Activated naive CD4-positive, alpha-beta T cell treated with anti-CD3 and anti-CD28 coated beads, Interleukin-2, amount 10 ng/mL, durations not matched to agents 7 days and 5 days (primary cell): Measurements from ENCODE around the gene PARVB.

Source experiments
- CTCF ChIA-PET: fragments of 350-600 bp; sonication (Branson Sonifier 250); formaldehyde crosslinking; loops from one replicate; lab custom pipeline; 2021; ENCODE audit warnings: antibody characterized with exemption; lab: Charles Lee
- DNase-seq: peaks from one replicate; pipeline ENCODE4 v3.0.0-alpha.2; 2020
- H3K27ac Mint-ChIP-seq: one replicate; pipeline ENCODE4 v1.8.0; 2021; ENCODE audit warnings: mild to moderate bottlenecking, moderate library complexity, mixed read lengths
- H3K27me3 Mint-ChIP-seq: one replicate; pipeline ENCODE4 v1.8.0; 2021; ENCODE audit warnings: mild to moderate bottlenecking, mixed read lengths
- H3K36me3 Mint-ChIP-seq: one replicate; pipeline ENCODE4 v1.8.0; 2021; ENCODE audit warnings: mixed read lengths
- H3K4me1 Mint-ChIP-seq: one replicate; pipeline ENCODE4 v1.8.0; 2021; ENCODE audit warnings: mixed read lengths
- H3K4me3 Mint-ChIP-seq: one replicate; pipeline ENCODE4 v1.8.0; 2021; ENCODE audit warnings: mild to moderate bottlenecking, moderate library complexity, mixed read lengths
- H3K9me3 Mint-ChIP-seq: one replicate; pipeline ENCODE4 v1.8.0; 2021; ENCODE audit warnings: mixed read lengths

PARVB gene

GRCh38 chr22:44024288-44024921 is at the start of gene PARVB:
TSS of gene PARVB (plus strand) at chr22:44024302. CDS start at chr22:44024340, 38 bp downstream.
- DNase-seq: peak; percentile 50
- H3K27me3 Mint-ChIP-seq: peaks cover 35% of the 10 kb centered on the region
- H3K27ac Mint-ChIP-seq: peak within 1 kb of the TSS; percentile 81
- H3K4me1 Mint-ChIP-seq: peaks cover 36% of the 10 kb centered on the region
- H3K4me3 Mint-ChIP-seq: peak within 1 kb of the TSS; percentile 78
- H3K9me3 Mint-ChIP-seq: no peaks in the 10 kb centered on the region
- H3K36me3 Mint-ChIP-seq: no peaks in the 10 kb centered on the region
- CTCF ChIA-PET: interaction anchor here (1.3 kb wide), 1 partner anchor 31 kb away, joined by 3 read pairs; no protein-coding TSS in a partner anchor

- Mint-ChIP-seq H3K36me3 (peaks cover 45% of the 10 kb centered on the region), H3K27ac (no peak overlapping the region), H3K4me1 (no peaks in the 10 kb centered on the region), H3K27me3 (no peaks in the 10 kb centered on the region), H3K9me3 (no peaks in the 10 kb centered on the region), H3K4me3 (no peak overlapping the region)
- CTCF ChIA-PET: no interaction called here
- DNase-seq: no peak
Measured at GRCh38 chr22:43975041-43975440, 49.1 kb upstream of the PARVB start.

GRCh38 chr22:43976861-43977795 is 47.0 kb upstream of the PARVB start:
- DNase-seq: no peak
- peaks cover 54% of the 10 kb centered on the region for H3K36me3 Mint-ChIP-seq
- no peaks in the 10 kb centered on the region for H3K9me3 Mint-ChIP-seq
- CTCF ChIA-PET: no interaction called here
- no peaks in the 10 kb centered on the region for H3K27me3 Mint-ChIP-seq
- no peaks in the 10 kb centered on the region for H3K4me1 Mint-ChIP-seq
- no peak overlapping the region for H3K27ac Mint-ChIP-seq
- H3K4me3 Mint-ChIP-seq: no peak overlapping the region

- H3K27me3 Mint-ChIP-seq: no peaks in the 10 kb centered on the region
- DNase-seq: no peak
- no peaks in the 10 kb centered on the region for H3K4me1 Mint-ChIP-seq
- no peak overlapping the region for H3K27ac Mint-ChIP-seq
- H3K4me3 Mint-ChIP-seq: no peak overlapping the region
- peaks cover 51% of the 10 kb centered on the region for H3K36me3 Mint-ChIP-seq
- H3K9me3 Mint-ChIP-seq: no peaks in the 10 kb centered on the region
- CTCF ChIA-PET: no interaction called here
Measured at GRCh38 chr22:43978558-43978957, 45.5 kb upstream of the PARVB start.

GRCh38 chr22:43980579-43980978 is 43.5 kb upstream of the PARVB start:
- Mint-ChIP-seq H3K27ac (no peak overlapping the region), H3K4me3 (no peak overlapping the region), H3K36me3 (peaks cover 54% of the 10 kb centered on the region), H3K9me3 (no peaks in the 10 kb centered on the region), H3K27me3 (no peaks in the 10 kb centered on the region), H3K4me1 (no peaks in the 10 kb centered on the region)
- DNase-seq: no peak
- CTCF ChIA-PET: no interaction called here

GRCh38 chr22:43980996-43981395 is 43.1 kb upstream of the PARVB start:
- H3K27me3 Mint-ChIP-seq: no peaks in the 10 kb centered on the region
- no peak for DNase-seq
- H3K9me3 Mint-ChIP-seq: no peaks in the 10 kb centered on the region
- no peak overlapping the region for H3K4me3 Mint-ChIP-seq
- no peaks in the 10 kb centered on the region for H3K4me1 Mint-ChIP-seq
- peaks cover 51% of the 10 kb centered on the region for H3K36me3 Mint-ChIP-seq
- CTCF ChIA-PET: no interaction called here
- H3K27ac Mint-ChIP-seq: no peak overlapping the region

GRCh38 chr22:43983808-43984207 is 40.3 kb upstream of the PARVB start:
- no peaks in the 10 kb centered on the region for H3K27me3 Mint-ChIP-seq
- H3K36me3 Mint-ChIP-seq: peaks cover 55% of the 10 kb centered on the region
- no peak for DNase-seq
- H3K27ac Mint-ChIP-seq: no peak overlapping the region
- no peak overlapping the region for H3K4me3 Mint-ChIP-seq
- H3K9me3 Mint-ChIP-seq: no peaks in the 10 kb centered on the region
- CTCF ChIA-PET: interaction anchor here (1.6 kb wide), 1 partner anchor 9 kb away, joined by 8 read pairs; no protein-coding TSS in a partner anchor
- no peaks in the 10 kb centered on the region for H3K4me1 Mint-ChIP-seq

- no peak overlapping the region for H3K27ac Mint-ChIP-seq
- CTCF ChIA-PET: no interaction called here
Measured at GRCh38 chr22:43985532-43985931, 38.6 kb upstream of the PARVB start.

GRCh38 chr22:43988116-43988820 is 35.8 kb upstream of the PARVB start:
- DNase-seq: no peak
- no peak overlapping the region for H3K27ac Mint-ChIP-seq
- H3K36me3 Mint-ChIP-seq: peaks cover 57% of the 10 kb centered on the region
- H3K9me3 Mint-ChIP-seq: no peaks in the 10 kb centered on the region
- H3K27me3 Mint-ChIP-seq: no peaks in the 10 kb centered on the region
- CTCF ChIA-PET: interaction anchor here (1.6 kb wide), 1 partner anchor 98 kb away, joined by 8 read pairs; no protein-coding TSS in a partner anchor
- no peak overlapping the region for H3K4me3 Mint-ChIP-seq
- H3K4me1 Mint-ChIP-seq: peaks cover 3% of the 10 kb centered on the region

More at GRCh38 chr22:43985532-43985931, 38.6 kb upstream of the PARVB start:
- H3K36me3 Mint-ChIP-seq: peaks cover 45% of the 10 kb centered on the region
- H3K27me3 Mint-ChIP-seq: no peaks in the 10 kb centered on the region
- H3K4me1 Mint-ChIP-seq: no peaks in the 10 kb centered on the region
- DNase-seq: no peak
- no peak overlapping the region for H3K4me3 Mint-ChIP-seq
- no peaks in the 10 kb centered on the region for H3K9me3 Mint-ChIP-seq

GRCh38 chr22:43988960-43989359 is 35.1 kb upstream of the PARVB start:
- CTCF ChIA-PET: no interaction called here
- no peak overlapping the region for H3K27ac Mint-ChIP-seq
- peaks cover 56% of the 10 kb centered on the region for H3K36me3 Mint-ChIP-seq
- peaks cover 6% of the 10 kb centered on the region for H3K4me1 Mint-ChIP-seq
- H3K27me3 Mint-ChIP-seq: no peaks in the 10 kb centered on the region
- no peaks in the 10 kb centered on the region for H3K9me3 Mint-ChIP-seq
- H3K4me3 Mint-ChIP-seq: no peak overlapping the region
- DNase-seq: no peak

GRCh38 chr22:43990044-43990443 is 34.1 kb upstream of the PARVB start:
- Mint-ChIP-seq H3K27ac (no peak overlapping the region), H3K4me1 (peaks cover 13% of the 10 kb centered on the region), H3K4me3 (no peak overlapping the region), H3K9me3 (no peaks in the 10 kb centered on the region), H3K27me3 (no peaks in the 10 kb centered on the region), H3K36me3 (peaks cover 58% of the 10 kb centered on the region)
- CTCF ChIA-PET: interaction anchor here (0.6 to 1.3 kb wide), 2 partner anchors 96 to 431 kb away, joined by 3 to 5 read pairs; no protein-coding TSS in a partner anchor
- no peak for DNase-seq

GRCh38 chr22:43991316-43992020 is 32.6 kb upstream of the PARVB start:
- H3K27ac Mint-ChIP-seq: no peak overlapping the region
- no peaks in the 10 kb centered on the region for H3K27me3 Mint-ChIP-seq
- H3K9me3 Mint-ChIP-seq: no peaks in the 10 kb centered on the region
- CTCF ChIA-PET: interaction anchor here (3.5 to 5.2 kb wide), 2 partner anchors 93 to 634 kb away, joined by 39 to 168 read pairs; no protein-coding TSS in a partner anchor
- no peak for DNase-seq
- peaks cover 57% of the 10 kb centered on the region for H3K36me3 Mint-ChIP-seq
- H3K4me1 Mint-ChIP-seq: peaks cover 26% of the 10 kb centered on the region
- no peak overlapping the region for H3K4me3 Mint-ChIP-seq

- Mint-ChIP-seq H3K9me3 (no peaks in the 10 kb centered on the region), H3K27me3 (no peaks in the 10 kb centered on the region), H3K27ac (no peak overlapping the region), H3K36me3 (peaks cover 58% of the 10 kb centered on the region), H3K4me3 (no peak overlapping the region), H3K4me1 (peaks cover 33% of the 10 kb centered on the region)
- DNase-seq: no peak
- CTCF ChIA-PET: interaction anchor here (1.2 to 5.2 kb wide), 15 partner anchors 9 to 633 kb away, joined by 3 to 168 read pairs (median 7); no protein-coding TSS in a partner anchor
Measured at GRCh38 chr22:43992331-43992821, 31.7 kb upstream of the PARVB start.
